Activated gamma-delta T cell (primary cell): ENCODE measurements around the gene IGSF21.
"Not testable (repeated sequence)": the region's sequence is repeated elsewhere in the genome, so short reads cannot be mapped to it uniquely, and the experiment has no call there.

Source experiments
- DNase-seq: peaks from one replicate; lab custom pipeline; 2025; lab: John Stamatoyannopoulos, UW

Gene IGSF21

GRCh38 chr1:18353992-18354391 is 246.4 kb downstream of the IGSF21 start:
- DNase-seq = no peak

- no peak for DNase-seq
Observed at GRCh38 chr1:18354612-18355011, 247.0 kb downstream of the IGSF21 start.

- no peak for DNase-seq
Observed at GRCh38 chr1:18357622-18358230, 250.1 kb downstream of the IGSF21 start.

- no peak for DNase-seq
Observed at GRCh38 chr1:18358600-18358999, 251.0 kb downstream of the IGSF21 start.

- no peak for DNase-seq
Observed at GRCh38 chr1:18360251-18360650, 252.7 kb downstream of the IGSF21 start.

- DNase-seq = no peak
Observed at GRCh38 chr1:18362150-18362549, 254.6 kb downstream of the IGSF21 start.

GRCh38 chr1:18363436-18363835 is 255.8 kb downstream of the IGSF21 start:
- no peak for DNase-seq

- no peak for DNase-seq
Observed at GRCh38 chr1:18365099-18365705, 257.6 kb downstream of the IGSF21 start.

- DNase-seq = not testable (repeated sequence)
Observed at GRCh38 chr1:18372505-18372904, 264.9 kb downstream of the IGSF21 start.

GRCh38 chr1:18373151-18373550 is 265.6 kb downstream of the IGSF21 start:
- no peak for DNase-seq

- no peak for DNase-seq
Observed at GRCh38 chr1:18373882-18374493, 266.4 kb downstream of the IGSF21 start.

GRCh38 chr1:18376661-18377060 is 269.1 kb downstream of the IGSF21 start:
- DNase-seq = no peak

- DNase-seq = no peak
Observed at GRCh38 chr1:18380288-18380687, 272.7 kb downstream of the IGSF21 start.

- no peak for DNase-seq
Observed at GRCh38 chr1:18384059-18384458, 276.5 kb downstream of the IGSF21 start.

- DNase-seq = no peak
Observed at GRCh38 chr1:18384471-18384870, 276.9 kb downstream of the IGSF21 start.

GRCh38 chr1:18385239-18385790 is 277.7 kb downstream of the IGSF21 start:
- DNase-seq = no peak

GRCh38 chr1:18386591-18386990 is 279.0 kb downstream of the IGSF21 start:
- no peak for DNase-seq

GRCh38 chr1:18387307-18387706 is 279.7 kb downstream of the IGSF21 start:
- DNase-seq = no peak

- DNase-seq = no peak
Observed at GRCh38 chr1:18390953-18391352, 283.4 kb downstream of the IGSF21 start.

- DNase-seq = no peak
Observed at GRCh38 chr1:18394563-18395156, 287.1 kb downstream of the IGSF21 start.

- no peak for DNase-seq
Observed at GRCh38 chr1:18396247-18396980, 288.8 kb downstream of the IGSF21 start.

- no peak for DNase-seq
Observed at GRCh38 chr1:18397641-18398040, 290.0 kb downstream of the IGSF21 start.
